Fibroblast of skin of back (primary cell): ENCODE results near the gene ZNF182. TPM values are rescaled to one million over a fixed set of nuclear protein-coding genes. Genes with fewer than 3 reads are reported as not detected.
A peak's percentile ranks its signal among the peaks of the same experiment; 100 is the strongest.
"Not testable (repeated sequence)": the region's sequence is repeated elsewhere in the genome, so short reads cannot be mapped to it uniquely, and the experiment has no call there.

ENCODE experiments used
- DNase-seq: peaks from one replicate; pipeline ENCODE4 v3.0.0-alpha.2; 2013
- polyA plus RNA-seq, 2 experiments: library from polyadenylated mRNA; unstranded; fragments of 120-200 nt; gene quantifications; one replicate each; pipeline ENCODE4 v1.2.1, GENCODE V29; 2013; ENCODE audit not compliant: insufficient read length in 2 of 2

Gene ZNF182
- polyA plus RNA-seq (2013, experiment 1 of 2; ENCODE audit: insufficient read length): 3.4 TPM
- polyA plus RNA-seq (2013, experiment 2 of 2; ENCODE audit: insufficient read length): 3.0 TPM

DNA sequence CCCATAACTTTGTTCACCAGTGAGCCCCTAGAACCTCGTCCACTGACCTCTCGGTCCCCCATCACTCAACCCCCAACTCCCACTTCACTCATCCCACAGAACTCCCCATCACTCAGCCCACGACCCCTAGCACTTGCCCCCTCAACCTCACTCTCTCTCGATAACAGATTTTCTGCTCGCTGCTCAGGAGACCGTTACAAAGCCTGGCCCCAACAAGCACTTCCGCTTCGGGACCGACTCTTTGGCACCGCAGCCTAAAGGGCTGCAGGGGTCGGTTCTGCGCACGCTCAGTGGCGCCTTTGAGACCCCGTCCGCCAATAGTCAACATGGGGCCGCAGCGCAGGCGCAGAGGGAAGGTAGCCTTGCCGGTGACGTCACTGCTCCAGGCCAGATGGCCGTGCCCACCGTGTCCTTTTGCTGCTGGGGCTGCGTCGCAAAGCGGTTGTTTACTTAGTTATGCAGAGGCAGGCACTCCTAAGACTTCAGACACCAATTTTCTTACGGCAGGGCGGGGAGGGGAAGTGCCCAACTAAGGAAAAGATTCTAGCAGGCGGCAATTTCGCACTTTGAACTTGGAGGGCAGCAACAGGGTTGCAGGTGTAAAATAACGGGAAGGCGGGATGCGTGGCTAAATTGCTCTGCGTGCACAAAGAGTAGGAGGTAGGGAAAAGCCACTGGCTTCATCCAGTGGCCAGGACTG, at the start of gene ZNF182:
Gene ZNF182 (minus strand): TSS at position 232 of the 700 bp plus-strand sequence. CDS start 1,380 bp downstream, outside the sequence.
- peak; percentile 88 for DNase-seq

GRCh38 chrX:48046846-48047245, 43.1 kb upstream of the ZNF182 start:
- DNase-seq: no peak

DNA sequence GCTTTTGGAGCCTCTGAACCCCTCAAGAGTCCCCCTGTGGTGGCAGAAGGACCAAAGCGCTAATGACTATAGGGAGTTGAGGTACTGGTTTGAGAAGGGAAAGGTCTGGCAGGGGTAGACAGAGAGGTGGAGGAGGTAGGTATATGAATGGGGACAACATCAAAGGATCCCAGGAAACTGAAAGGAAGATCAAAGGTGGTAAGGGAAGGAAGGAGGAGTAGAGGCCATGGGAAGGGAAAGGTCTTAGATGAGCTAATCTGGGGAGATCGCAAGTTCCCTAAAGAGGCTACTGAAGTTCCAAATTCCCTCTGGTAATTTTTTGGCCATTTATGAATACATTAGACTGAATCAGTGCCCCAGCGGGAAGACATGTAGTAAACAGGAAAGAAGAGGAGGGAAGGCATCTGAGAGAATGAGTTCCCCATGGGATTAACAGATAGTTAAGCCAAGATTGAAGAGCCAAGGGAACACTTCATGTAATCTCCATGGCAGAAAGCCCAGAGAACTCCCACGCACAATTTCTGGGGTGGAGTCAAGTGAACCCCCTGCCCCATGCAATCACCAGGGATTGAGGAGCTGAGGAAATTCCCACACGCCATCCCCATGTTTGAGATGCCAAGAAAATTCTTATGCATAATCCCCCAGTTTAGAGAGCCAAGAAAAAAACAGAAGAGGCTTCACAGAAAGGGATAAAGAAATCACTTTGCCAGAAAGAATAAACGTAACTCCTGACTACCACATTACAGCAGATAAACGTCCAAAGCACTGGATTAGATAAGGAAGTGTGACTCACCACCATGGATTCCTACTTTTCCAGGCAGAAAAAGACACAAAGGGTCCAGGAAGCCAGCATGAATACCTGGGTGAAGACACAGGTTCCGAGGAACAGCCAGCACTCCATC, 41.9 kb upstream of the ZNF182 start:
- peak; percentile 15 for DNase-seq

DNA sequence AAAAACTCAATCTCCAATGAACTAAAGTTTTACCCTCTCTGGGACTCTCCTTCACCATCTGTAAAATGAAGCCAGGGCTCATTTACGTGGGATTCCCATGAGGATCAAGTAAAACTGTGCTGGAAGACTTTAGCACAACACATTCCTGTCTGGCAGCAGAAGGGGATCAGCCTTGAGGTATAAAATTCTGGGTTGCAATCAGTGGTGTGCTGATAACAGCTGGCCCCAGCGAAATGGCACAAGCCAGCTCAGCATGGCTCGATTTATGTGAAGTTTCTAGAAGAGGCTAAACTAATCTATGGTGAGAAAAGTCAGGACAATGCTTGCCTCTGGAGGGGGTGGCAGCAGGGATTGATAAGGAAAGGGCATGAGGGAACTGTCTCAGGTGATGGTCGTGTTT, 39.3 kb upstream of the ZNF182 start:
- DNase-seq: no peak

DNA sequence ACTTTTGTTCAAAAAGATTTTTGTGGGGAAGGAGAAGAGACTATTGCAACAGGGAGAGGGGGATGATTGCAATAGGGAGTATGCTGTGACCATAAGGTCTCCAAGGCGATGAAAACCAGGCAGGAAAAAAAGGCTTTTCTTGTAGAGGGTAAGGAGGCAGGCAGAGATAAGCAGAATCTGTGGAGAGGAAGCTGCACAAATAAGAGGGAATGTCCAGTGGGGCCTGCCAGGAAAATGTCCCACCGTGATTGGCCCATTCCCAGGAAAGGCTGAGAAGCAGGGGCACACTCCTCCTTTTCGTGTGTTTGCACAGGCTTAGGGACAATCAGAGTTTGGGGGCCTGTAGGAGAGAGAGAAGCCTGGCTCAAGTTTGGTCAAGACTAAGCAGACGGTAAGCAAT, 32.1 kb upstream of the ZNF182 start:
- no peak for DNase-seq

GRCh38 chrX:48030641-48031173, 26.9 kb upstream of the ZNF182 start:
- DNase-seq: not testable (repeated sequence)

- DNase-seq: no peak
Measured at GRCh38 chrX:48030237-48030636, 26.4 kb upstream of the ZNF182 start.

GRCh38 chrX:48028091-48028490, 24.3 kb upstream of the ZNF182 start:
- DNase-seq: no peak

GRCh38 chrX:48027545-48027944, 23.8 kb upstream of the ZNF182 start:
- not testable (repeated sequence) for DNase-seq

DNA sequence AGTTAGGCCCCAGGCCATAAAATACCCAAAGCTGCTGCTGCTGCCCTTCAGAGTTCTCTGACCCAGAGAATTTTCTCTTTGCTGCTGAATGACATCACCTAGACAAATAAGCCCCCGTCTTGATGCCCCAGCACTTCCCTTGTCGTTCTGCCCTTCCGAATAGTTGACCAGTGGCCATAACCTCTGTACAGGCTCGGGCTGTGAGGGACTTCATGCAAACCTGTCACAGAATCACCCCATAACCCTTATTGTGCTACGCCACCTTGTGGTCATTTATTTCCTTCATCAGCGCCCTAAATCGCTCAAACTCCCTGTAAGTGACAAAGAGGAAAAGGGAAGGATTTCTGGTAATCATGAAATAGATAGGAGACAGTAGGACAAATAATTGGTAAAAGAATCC, 21.8 kb upstream of the ZNF182 start:
- DNase-seq: peak; percentile 53

GRCh38 chrX:48022738-48023137, 18.9 kb upstream of the ZNF182 start:
- no peak for DNase-seq

DNA sequence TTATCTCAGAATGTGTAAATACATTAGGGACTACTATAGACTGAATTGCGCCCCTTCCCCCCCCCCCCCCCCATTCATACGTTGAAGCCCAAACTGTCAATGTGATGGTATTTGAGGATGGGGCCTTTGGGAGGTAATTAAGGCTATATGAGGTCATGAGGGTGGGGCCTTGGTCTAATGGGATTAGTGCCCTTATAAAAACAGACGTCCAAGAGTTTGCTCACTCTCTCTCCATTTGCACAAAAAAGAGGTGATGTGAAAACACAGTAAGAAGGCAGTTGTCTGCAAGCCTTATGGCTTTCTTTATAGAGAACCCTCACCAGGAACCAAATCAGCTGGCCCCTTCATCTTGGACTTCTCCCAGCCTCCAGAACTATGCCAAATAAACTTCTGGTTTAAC, 18.3 kb upstream of the ZNF182 start:
- no peak for DNase-seq

DNA sequence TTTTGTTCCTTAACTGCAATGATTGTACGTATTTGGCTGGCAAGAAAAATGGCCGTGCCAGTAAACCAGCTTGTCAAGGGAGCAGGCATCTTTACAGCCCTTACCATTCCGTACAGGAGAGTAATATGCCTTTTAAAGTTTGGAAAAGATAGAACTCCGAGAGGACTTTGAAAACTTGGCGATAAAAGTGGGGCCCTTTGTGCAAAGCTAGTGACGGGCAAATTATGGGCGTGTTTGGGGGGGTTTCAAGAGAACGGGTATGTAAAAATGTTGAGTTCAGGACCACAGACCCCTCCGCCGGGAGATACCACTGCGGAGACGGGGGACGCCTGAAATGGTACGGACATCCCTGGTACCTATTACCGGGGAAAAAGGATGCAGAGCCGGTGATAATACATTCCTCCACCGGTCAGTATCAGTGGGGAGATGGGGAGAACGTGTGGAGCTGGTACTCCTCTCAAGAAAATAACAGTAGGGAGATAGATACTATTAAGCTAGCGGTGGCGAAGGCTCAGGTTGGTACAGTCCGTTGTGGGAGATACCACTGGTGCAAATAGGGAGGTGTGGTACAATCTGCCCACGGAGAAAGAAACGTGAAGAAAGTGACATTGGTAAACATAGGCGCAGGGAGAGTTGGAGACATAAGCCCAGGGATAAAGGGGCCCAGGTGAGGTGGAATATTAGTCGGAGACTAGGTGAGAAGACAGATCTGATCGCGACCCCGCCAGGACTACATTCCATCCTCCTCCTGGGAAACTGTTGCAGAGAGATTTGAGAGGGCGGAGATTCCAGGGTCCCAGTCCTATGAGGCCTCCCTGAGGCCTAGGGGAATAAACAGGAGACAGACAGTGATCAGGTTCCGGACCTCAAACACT, 17.5 kb upstream of the ZNF182 start:
- peak; percentile 80 for DNase-seq

GRCh38 chrX:48020472-48020871, 16.7 kb upstream of the ZNF182 start:
- DNase-seq: not testable (repeated sequence)

GRCh38 chrX:48019892-48020291, 16.1 kb upstream of the ZNF182 start:
- DNase-seq: not testable (repeated sequence)

DNA sequence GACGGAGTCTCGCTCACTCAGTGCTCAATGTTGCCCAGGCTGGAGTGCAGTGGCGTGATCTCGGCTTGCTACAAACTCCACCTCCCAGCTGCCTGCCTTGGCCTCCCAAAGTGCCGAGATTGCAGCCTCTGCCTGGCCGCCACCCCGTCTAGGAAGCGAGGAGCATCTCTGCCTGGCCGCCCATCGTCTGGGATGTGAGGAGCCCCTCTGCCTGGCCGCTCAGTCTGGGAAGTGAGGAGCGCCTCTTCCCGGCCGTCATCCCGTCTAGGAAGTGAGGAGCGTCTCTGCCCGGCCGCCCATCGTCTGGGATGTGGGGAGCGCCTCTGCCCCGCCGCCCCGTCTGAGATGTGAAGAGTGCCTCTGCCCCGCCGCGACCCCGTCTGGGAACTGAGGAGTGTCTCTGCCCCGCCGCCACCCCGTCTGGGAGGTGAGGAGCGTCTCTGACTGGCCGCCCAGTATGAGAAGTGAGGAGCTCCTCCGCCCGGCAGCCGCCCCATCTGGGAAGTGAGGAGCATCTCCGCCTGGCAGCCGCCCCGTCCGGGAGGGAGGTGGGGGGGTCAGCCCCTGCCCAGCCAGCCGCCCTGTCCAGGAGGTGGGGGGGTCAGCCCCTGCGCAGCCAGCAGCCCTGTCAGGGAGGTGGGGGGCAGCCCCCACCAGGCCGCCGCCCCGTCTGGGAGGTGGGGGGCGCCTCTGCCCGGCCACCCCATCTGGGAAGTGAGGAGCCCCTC, 13.0 kb upstream of the ZNF182 start:
- not testable (repeated sequence) for DNase-seq

DNA sequence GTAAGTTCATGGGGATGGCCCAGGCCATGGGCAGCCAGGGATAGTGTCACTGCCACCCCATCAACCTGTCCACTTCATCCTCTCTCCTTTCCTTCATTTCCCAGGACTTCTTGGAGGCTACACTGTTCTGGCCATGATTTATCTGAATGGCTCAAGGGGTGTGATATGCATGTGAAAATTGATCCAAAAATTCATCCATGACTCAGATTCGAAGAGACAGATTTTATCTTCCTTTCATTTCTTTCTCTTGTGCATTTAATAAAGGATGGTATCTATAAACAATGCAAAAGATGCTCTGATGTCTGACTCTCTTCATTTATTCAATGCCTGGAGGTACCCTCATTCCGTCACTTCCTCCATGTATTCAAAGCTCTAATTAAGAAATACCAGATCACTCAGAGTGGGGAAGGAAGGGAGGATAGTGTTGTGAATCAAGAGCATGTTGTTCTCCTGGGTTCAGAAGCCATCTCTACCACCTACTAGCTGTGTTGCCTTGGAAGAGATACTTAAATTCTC, 5.7 kb upstream of the ZNF182 start:
- not testable (repeated sequence) for DNase-seq

DNA sequence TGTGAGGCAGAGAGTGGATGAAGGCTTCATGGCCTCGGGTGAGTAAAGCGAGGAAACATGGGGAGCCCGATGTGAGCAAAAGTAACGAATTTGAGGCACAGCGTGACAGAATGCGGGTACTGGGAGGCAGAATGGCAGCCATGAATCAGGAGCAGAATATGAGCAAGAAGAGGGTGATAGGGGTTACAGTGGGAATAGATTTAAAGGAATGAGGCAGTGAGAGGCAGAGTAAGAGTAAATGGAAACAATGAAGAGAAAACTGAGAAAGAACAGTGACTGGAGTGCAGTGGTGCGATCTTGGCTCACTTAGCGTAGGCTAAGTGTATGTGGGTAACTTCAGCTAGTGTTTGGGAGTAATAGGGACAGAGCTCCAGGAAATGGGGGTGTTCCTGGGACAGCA, 2.9 kb upstream of the ZNF182 start, which contains the start of gene SPACA5:
Gene SPACA5 (plus strand): TSS at position 301 of the 400 bp plus-strand sequence. CDS start 815 bp downstream, outside the sequence.
- not testable (repeated sequence) for DNase-seq

DNA sequence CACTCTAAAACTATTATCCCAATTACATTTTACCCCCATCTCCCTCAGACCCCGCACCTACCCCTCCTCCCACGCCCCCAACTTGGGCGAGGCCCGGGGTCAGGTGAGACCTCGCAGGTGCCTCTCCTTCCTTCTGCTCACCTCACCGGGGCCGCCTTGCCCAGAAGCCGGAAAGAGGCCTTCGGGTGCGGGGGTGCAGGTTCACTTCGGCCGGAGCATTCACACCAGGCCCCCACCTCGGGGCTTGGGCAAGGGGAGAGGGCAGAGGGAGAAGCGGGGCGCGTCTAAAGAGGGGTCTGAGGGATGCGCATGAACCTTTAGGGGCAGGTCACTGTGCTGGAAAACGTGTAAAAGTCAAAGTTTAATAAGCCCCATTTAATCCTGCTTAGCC, 427 bp downstream of the ZNF182 start:
- DNase-seq: no peak

DNA sequence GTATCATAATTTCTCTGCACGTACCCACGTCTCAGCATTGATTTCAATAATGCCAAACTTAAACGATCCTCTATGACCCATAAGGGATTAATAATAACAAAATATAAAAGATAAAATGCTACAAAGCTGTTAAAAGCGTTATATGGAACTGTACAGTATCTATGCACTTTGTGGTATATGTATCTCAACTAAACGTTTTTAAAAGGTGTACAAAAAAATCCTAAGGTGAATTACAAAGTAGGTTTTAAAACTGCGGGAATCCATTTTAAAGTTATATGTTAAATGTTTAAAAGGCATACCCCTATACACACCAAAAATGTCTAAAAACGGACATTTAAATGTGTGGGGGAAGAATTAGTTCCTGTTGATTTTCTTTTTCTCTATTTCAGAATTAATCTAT, 860 bp downstream of the ZNF182 start:
- DNase-seq: no peak

DNA sequence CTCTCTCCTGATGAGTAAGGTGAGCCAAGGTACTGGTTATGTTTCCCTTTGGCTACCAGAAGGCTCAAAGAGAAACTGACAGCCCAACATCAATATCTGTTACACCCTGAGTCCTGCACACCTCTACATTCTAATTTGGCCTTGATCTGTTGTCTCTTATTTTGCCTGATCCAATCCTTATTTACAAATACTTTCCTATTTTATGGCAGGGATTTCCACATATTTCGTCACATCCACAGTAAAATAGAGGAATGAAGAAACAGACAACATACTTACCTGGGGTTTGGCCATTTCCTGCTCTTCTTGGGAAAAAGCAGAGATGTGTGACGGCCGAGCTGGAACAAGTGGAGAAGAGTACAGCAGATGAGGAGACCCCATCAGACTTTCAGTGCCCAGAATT, 1.5 kb downstream of the ZNF182 start:
- DNase-seq: no peak
